Inflammatory macrophage treated with lipopolysaccharide for 1 hour (primary cell): ENCODE data around the gene SPPL2B.
A peak's percentile ranks its signal among the peaks of the same experiment; 100 is the strongest.
"Not testable (repeated sequence)": the region's sequence is repeated elsewhere in the genome, so short reads cannot be mapped to it uniquely, and the experiment has no call there.

Experiments used
- DNase-seq, 2 donors: peaks; one replicate each; pipeline ENCODE4 v3.0.0-alpha.2; 2020 to 2022

SPPL2B gene

GRCh38 chr19:2382530-2383222 is 54.2 kb downstream of the SPPL2B start:
- DNase-seq, result no peak

DNA sequence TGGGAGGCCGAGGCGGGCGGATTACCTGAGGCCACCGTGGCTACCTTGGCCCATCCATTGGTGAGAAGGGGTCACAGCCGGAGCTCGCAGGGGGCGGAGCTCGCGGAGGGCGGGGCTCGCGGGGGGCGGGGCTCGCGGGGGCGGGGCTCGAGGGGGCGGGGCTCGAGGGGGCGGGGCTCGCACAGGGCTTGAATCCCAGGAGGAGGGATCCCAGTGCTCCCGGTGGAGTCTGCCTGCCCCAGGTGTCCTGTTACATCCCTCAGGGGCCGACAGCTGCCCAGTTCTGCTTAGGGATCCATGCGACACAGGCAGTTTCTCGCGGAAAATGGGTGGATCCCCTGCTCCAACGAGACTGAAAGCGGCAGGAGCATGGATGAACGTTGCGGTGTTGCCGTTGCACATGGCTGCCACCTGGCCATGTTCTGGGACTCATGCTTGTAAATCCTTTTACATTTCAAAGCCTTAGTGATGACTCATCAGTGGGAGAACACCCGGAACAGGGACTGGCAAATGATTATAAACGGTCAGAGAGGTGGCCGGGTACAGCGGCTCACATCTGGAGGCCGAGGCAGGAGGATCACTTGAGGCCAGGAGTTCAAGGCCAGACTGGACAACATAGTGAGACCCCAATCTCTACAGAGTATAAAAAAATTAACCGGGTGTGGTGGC is 56.7 kb downstream of the SPPL2B start:
- peak in 1 of 2 donors; percentile 46 for DNase-seq

DNA sequence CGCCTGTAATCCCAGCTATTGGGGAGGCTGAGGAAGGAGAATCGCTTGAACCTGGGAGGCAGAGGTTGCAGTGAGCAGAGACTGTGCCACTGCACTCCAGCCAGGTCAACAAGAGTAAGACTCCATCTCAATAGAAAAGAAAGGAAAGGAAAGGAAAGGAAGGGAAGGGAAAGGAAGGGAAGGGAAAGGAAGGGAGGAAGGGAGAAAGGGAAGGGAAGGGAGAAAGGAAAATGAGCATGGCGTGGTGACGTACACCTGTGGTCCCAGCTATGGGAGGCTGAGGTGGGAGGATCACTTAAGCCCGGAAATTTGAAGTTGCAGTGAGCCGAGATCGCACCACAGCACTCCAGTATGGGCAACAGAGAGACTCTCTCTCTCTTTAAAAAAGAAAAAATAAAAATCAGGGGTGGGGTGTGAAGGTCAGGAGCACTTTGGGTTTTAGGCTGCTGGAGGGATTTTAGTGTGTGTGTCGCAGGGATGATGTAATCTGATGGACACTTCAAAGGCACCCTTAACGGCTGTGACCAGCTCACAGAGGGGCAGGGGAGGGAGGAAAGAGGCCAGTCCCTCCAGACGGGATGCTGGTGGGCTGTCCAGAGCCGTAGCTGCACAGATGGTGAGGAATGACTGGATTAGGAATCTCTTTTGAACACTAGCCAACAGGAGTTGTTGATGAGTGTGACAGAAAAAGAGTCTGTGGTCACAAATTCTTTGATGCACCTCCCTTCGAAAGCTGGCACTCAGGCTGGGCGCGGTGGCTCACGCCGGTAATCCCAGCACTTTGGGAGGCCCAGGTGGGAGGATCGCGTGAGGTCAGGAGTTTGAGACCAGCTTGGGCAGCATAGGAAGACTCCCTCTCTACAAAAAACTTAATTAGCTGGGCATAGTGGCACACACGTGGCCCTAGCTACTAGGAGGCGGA is 59.1 kb downstream of the SPPL2B start:
- DNase-seq, result no peak

GRCh38 chr19:2389594-2389993 is 61.1 kb downstream of the SPPL2B start:
- DNase-seq, result no peak

DNA sequence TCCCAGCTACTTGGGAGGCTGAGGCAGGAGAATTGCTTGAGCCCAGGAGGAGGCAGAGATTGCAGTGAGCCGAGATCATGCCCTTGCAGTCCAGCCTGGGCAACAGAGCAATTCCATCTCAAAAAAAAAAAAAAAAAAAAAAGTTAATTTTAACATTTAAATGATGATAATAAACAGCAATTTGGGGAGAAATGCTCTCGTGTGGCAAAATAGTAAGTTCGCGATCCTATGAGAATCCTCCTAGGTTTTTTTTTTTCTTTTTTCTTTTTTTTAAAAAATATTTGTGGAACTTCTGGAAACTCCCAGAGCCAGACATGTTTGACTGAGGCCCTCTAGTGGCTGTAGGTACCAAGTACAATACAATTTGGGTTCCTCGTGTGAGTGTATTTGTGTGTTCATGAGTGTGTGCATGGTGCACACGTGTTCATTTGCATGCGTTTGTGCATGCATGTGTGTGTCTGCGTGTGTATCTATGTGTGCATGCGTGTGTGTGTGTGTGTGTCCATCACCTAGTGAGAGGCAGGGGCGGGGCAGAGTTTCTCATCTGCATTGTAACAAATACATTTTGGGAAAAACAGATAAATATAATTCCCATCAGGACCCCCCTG is 62.7 kb downstream of the SPPL2B start:
- DNase-seq, result peak; percentile 62 to 84

DNA sequence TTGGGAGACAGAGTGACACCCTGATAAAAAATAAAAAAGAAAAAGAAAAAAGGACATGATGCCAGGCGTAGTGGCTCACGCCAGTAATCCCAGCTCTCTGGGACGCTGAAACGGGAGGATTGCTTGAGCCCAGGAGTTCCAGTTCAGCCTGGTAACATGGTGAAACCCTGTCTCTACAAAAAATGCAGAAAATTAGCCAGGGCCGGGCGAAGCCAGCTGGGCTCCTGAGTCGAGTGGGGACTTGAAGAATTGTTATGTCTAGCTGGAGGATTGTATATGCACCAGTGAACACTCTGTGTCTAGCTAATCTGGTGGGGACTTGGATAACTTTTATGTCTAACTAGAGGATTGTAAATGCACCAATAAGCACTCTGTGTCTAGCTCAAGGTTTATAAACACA is 63.9 kb downstream of the SPPL2B start:
- no peak for DNase-seq

- DNase-seq, result not testable (repeated sequence)
These were observed 64.4 kb downstream of the SPPL2B start for GRCh38 chr19:2392899-2393298.

GRCh38 chr19:2394054-2394441 is 65.6 kb downstream of the SPPL2B start:
- no peak for DNase-seq

DNA sequence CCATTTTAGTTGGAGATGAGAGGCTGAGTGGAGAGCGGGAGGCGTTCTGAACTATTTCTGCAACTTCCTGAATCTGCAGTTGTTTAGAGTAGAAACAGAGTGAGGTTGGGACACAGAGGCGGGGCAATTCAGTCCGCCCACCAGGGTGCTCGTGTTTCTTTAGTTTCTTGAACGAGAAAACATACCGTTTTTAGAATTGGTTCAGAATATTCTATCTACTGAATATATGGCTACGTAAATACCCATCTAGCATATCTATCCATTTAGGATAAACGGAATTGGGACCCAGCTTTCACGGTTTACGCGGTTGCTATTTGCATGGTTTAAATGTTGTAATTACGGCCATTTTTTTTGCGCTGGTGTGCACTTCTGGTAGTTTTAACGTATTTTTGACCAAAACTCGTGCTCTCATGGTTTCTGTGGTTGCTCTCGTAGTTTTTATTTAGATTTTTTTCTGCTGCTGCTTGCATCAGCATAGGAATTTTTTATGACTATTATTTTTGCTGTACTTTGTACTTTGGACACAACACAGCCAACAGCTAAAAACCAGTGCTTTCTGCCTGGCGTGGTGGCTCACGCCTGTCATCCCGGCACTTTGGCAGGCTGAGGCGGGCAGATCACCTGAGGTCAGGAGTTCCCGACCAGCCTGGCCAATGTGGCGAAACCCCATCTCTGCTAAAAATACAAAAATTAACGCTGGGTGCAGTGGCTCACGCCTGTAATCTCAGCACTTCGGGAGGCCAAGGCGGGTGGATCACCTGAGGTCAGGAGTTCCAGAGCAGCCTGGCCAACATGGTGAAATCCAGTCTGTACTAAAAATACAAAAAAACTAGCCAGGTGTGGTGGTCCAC is 66.2 kb downstream of the SPPL2B start:
- DNase-seq, result peak; percentile 89 to 92

DNA sequence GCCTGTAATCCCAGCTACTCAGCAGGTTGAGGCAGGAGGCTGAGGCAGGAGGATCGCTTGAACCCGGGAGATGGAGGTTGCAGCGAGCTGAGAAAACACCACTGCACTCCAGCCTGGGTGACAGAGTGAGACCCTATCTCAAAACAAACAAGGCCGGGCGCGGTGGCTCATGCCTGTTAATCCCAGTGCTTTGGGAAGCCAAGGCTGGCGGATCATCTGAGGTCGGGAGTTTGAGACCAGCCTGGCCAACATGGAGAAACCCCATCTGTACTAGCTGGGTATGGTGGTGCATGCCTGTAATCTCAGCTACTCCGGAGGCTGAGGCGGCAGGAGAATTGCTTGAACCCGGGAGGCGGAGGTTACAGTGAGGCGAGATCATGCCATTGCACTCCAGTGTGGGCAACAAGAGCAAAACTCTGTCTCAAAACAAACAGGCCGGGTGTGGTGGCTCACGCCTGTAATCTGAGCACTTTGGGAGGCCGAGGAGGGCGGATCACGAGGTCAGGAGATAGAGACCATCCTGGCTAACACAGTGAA is 66.9 kb downstream of the SPPL2B start:
- not testable (repeated sequence) for DNase-seq

- not testable (repeated sequence) for DNase-seq
These were observed 68.7 kb downstream of the SPPL2B start for GRCh38 chr19:2397173-2397572.

- DNase-seq, result no peak
These were observed 70.3 kb downstream of the SPPL2B start for GRCh38 chr19:2398735-2399305.

DNA sequence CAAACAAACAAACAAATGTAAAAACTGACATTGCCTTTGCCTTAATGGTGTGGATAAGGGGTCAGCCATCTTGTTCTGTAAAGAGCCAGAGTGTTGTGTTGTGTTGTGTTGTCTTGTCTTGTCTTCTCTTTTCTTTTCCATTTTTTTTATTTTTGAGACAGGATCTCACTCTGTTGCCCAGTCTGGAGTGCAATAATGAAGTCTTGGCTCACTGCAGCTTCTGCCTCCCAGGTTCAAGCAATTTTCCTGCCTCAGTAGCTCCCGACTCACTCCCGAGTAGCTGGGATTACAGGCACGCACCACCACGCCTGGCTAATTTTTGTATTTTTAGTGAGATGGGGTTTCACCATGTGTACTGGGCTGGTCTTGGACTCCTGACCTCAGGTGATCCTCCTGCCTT is 71.1 kb downstream of the SPPL2B start:
- DNase-seq, result no peak
